ENCODE results near the gene MAPKBP1.

MAPKBP1 gene

GRCh38 chr15:41852736-41853590 is 78.7 kb downstream of the MAPKBP1 start:
- H3K9ac ChIP-seq: no peak overlapping the region
- no peak for TF ChIP-seq CTCF (IDR thresholded peaks at IDR 0.05)
- H3K4me1 ChIP-seq: no peaks in the 10 kb centered on the region
- H2AFZ ChIP-seq: no peak overlapping the region
- no peak overlapping the region for H3K4me3 ChIP-seq (ENCODE audit: low read depth, low read length)
- H3K27ac ChIP-seq: no peak overlapping the region
- H3K27me3 ChIP-seq (ENCODE audit: control insufficient read depth, insufficient read depth, low read length): no peaks in the 10 kb centered on the region
- no peaks in the 10 kb centered on the region for H3K79me2 ChIP-seq
- H3K4me2 ChIP-seq (ENCODE audit: low read length): no peak overlapping the region
- no peaks in the 10 kb centered on the region for H3K9me3 ChIP-seq (ENCODE audit: control insufficient read depth, low read length)
- H3K36me3 ChIP-seq (ENCODE audit: control insufficient read depth, insufficient read depth, low read length): no peaks in the 10 kb centered on the region

- Histone ChIP-seq H2AFZ (no peak overlapping the region), H3K4me2 (ENCODE audit: low read length) (no peak overlapping the region), H3K79me2 (no peaks in the 10 kb centered on the region), H3K9ac (no peak overlapping the region), H3K4me3 (ENCODE audit: low read depth, low read length) (no peak overlapping the region), H3K27ac (no peak overlapping the region), H3K9me3 (ENCODE audit: control insufficient read depth, low read length) (no peaks in the 10 kb centered on the region), H3K36me3 (ENCODE audit: control insufficient read depth, insufficient read depth, low read length) (no peaks in the 10 kb centered on the region), H3K4me1 (no peaks in the 10 kb centered on the region), H3K27me3 (ENCODE audit: control insufficient read depth, insufficient read depth, low read length) (no peaks in the 10 kb centered on the region)
- TF ChIP-seq CTCF (IDR thresholded peaks at IDR 0.05): no peak
Observed at GRCh38 chr15:41853831-41854230, 79.5 kb downstream of the MAPKBP1 start.

- no peak overlapping the region for H2AFZ ChIP-seq
- no peak overlapping the region for H3K27ac ChIP-seq
- H3K27me3 ChIP-seq (ENCODE audit: control insufficient read depth, insufficient read depth, low read length): no peaks in the 10 kb centered on the region
- no peaks in the 10 kb centered on the region for H3K36me3 ChIP-seq (ENCODE audit: control insufficient read depth, insufficient read depth, low read length)
- TF ChIP-seq CTCF (IDR thresholded peaks at IDR 0.05): no peak
- no peak overlapping the region for H3K9ac ChIP-seq
- no peaks in the 10 kb centered on the region for H3K79me2 ChIP-seq
- H3K9me3 ChIP-seq (ENCODE audit: control insufficient read depth, low read length): no peaks in the 10 kb centered on the region
- H3K4me1 ChIP-seq: no peaks in the 10 kb centered on the region
- no peak overlapping the region for H3K4me2 ChIP-seq (ENCODE audit: low read length)
- no peak overlapping the region for H3K4me3 ChIP-seq (ENCODE audit: low read depth, low read length)
Observed at GRCh38 chr15:41854443-41854842, 80.2 kb downstream of the MAPKBP1 start.

- H3K27ac ChIP-seq: no peak overlapping the region
- no peak overlapping the region for H3K4me3 ChIP-seq (ENCODE audit: low read depth, low read length)
Observed at GRCh38 chr15:41855261-41855961, 81.1 kb downstream of the MAPKBP1 start.

More at GRCh38 chr15:41855261-41855961, 81.1 kb downstream of the MAPKBP1 start:
- no peaks in the 10 kb centered on the region for H3K36me3 ChIP-seq (ENCODE audit: control insufficient read depth, insufficient read depth, low read length)
- no peak overlapping the region for H3K4me2 ChIP-seq (ENCODE audit: low read length)
- H3K9ac ChIP-seq: no peak overlapping the region
- H3K79me2 ChIP-seq: no peaks in the 10 kb centered on the region
- no peaks in the 10 kb centered on the region for H3K4me1 ChIP-seq
- TF ChIP-seq CTCF (IDR thresholded peaks at IDR 0.05): no peak
- H2AFZ ChIP-seq: no peak overlapping the region
- no peaks in the 10 kb centered on the region for H3K9me3 ChIP-seq (ENCODE audit: control insufficient read depth, low read length)
- no peaks in the 10 kb centered on the region for H3K27me3 ChIP-seq (ENCODE audit: control insufficient read depth, insufficient read depth, low read length)

Measured in parathyroid adenoma (tissue), 2 donors.